GM12878 (cell line): ENCODE measurements around the gene RPL19. TPM values are rescaled to one million over a fixed set of nuclear protein-coding genes. Genes with fewer than 3 reads are reported as not detected.

Experiments
- CHD1 ChIP-seq: IDR thresholded peaks from 2 replicates; pipeline ENCODE4 v1.6.1; 2012; ENCODE audit warnings: low read depth, low read length, improper control_type of control experiment
- ELK1 ChIP-seq: IDR thresholded peaks from 2 replicates; pipeline ENCODE4 v1.6.1; 2012; ENCODE audit warnings: low read depth, low read length, improper control_type of control experiment
- IKZF1 ChIP-seq: fragments of 450-650 bp; conservative IDR thresholded peaks from 2 replicates; pipeline ENCODE4 v1.6.1; 2017; ENCODE audit warnings: antibody characterized with exemption, mild to moderate bottlenecking
- MEF2A ChIP-seq: IDR thresholded peaks from 2 replicates; pipeline ENCODE4 v1.6.1; 2011; ENCODE audit warnings: low read depth, mild to moderate bottlenecking, low read length, moderate library complexity; ENCODE audit not compliant: insufficient read depth
- ZBTB4 ChIP-seq: fragments of 450-650 bp; formaldehyde crosslinking; IDR thresholded peaks from 2 replicates; pipeline ENCODE4 v1.4.0; 2022; ENCODE audit warnings: mild to moderate bottlenecking, moderate library complexity
- polyA plus RNA-seq, 11 experiments: library from polyadenylated mRNA; depleted of rRNA in 4 of 11; unstranded in 6 of 11; stranded (reverse) in 5 of 11; fragments of >200 nt; fragmentation: Nextera tagmentation in 4 of 11; fragmentation: Illumina TruSeq in 1 of 11; extraction: Ambion mirVana in 4 of 11; extraction: Trizol in 1 of 11; gene quantifications; 1 replicate in 1 of 11; 2 replicates in 10 of 11; pipeline versions ENCODE4 v1.2.1 to v1.2.3, GENCODE V29; 2011 to 2016; ENCODE audit warnings: inconsistent platforms in 2 of 11, missing spikeins in 2 of 11, low read depth in 1 of 11
- total RNA-seq, 4 experiments: library from RNA; depleted of rRNA in 3 of 4; stranded (reverse); fragments of >200 nt in 3 of 4; fragmentation: Illumina TruSeq in 1 of 4; extraction: Trizol in 1 of 4; gene quantifications; 2 replicates each; pipeline versions ENCODE4 v1.2.1 to v1.2.3, GENCODE V29; 2013 to 2021

The RPL19 gene
- total and polyA plus RNA-seq, 10 of the 15 experiments (the other 5 are each of a cell fraction or from before 2014, with no cell fraction given), result 1,862 to 5,536 (median 3,836) TPM

- TF ChIP-seq ZBTB4 (CRISPR knock-in tag) (no peak), MEF2A (no peak), ELK1 (no peak), CHD1 (no peak), IKZF1 (no peak)
Measured at GRCh38 chr17:39238311-39238972, 38.4 kb downstream of the RPL19 start (continued).
